SU-DHL-6 (cell line): Measurements from ENCODE around the gene GLYATL3.

Source experiments
- H2AFZ ChIP-seq: fragments of 200-600 bp; sonication (generic); 2 replicates; pipeline ENCODE4 v1.6.1; 2014; ENCODE audit warnings: low read depth, mild to moderate bottlenecking, moderate library complexity, mixed read lengths, antibody characterized with exemption, low read length; ENCODE audit not compliant: severe bottlenecking
- H3F3A ChIP-seq: fragments of 200-600 bp; shearing (Covaris generic); 2 replicates; pipeline ENCODE4 v1.6.0; 2016; ENCODE audit warnings: antibody characterized with exemption, mild to moderate bottlenecking; ENCODE audit not compliant: insufficient read depth
- H3K27ac ChIP-seq: fragments of 200-600 bp; sonication (generic); 2 replicates; pipeline ENCODE4 v1.5.1; 2016; ENCODE audit warnings: low read depth, mild to moderate bottlenecking, low read length, moderate library complexity, mixed read lengths
- H3K27me3 ChIP-seq: fragments of 200-600 bp; sonication (generic), shearing (Covaris generic); 2 replicates; pipeline ENCODE4 v1.6.0; 2014; ENCODE audit warnings: mild to moderate bottlenecking, low read length
- H3K36me3 ChIP-seq: fragments of 200-600 bp; sonication (generic); 2 replicates; pipeline ENCODE4 v1.6.1; 2014; ENCODE audit warnings: mild to moderate bottlenecking, low read length, mixed read lengths
- H3K4me2 ChIP-seq: fragments of 300-600, 200-600 bp; shearing (Covaris generic), sonication (generic); 2 replicates; pipeline ENCODE4 v1.6.0; 2014; ENCODE audit warnings: low read length, low read depth, mild to moderate bottlenecking; ENCODE audit not compliant: poor library complexity, severe bottlenecking
- H3K4me3 ChIP-seq: fragments of 200-600 bp; sonication (generic); 2 replicates; pipeline ENCODE4 v1.5.1; 2014; ENCODE audit warnings: antibody characterized with exemption, low read length, mild to moderate bottlenecking, mixed read lengths; ENCODE audit not compliant: insufficient read depth, poor library complexity, severe bottlenecking
- H3K79me2 ChIP-seq: fragments of 200-600 bp; sonication (generic); 2 replicates; pipeline ENCODE4 v1.6.1; 2014; ENCODE audit warnings: mild to moderate bottlenecking, low read length, moderate library complexity; ENCODE audit not compliant: insufficient read depth
- H3K9ac ChIP-seq: fragments of 200-600 bp; sonication (generic); 2 replicates; pipeline ENCODE4 v1.7.0; 2014; ENCODE audit warnings: mild to moderate bottlenecking, low read length
- H3K9me2 ChIP-seq: fragments of 200-600 bp; sonication (generic); replicated peaks from 2 replicates; pipeline ENCODE4 v1.6.1; 2014; ENCODE audit warnings: low read length; ENCODE audit not compliant: insufficient read depth
- H3K9me3 ChIP-seq: fragments of 200-600 bp; sonication (generic); 2 replicates; pipeline ENCODE4 v1.6.1; 2014; ENCODE audit warnings: low read length, mixed read lengths; ENCODE audit not compliant: insufficient read depth
- H4K20me1 ChIP-seq: fragments of 200-600 bp; sonication (generic); 2 replicates; pipeline ENCODE4 v1.6.1; 2014; ENCODE audit warnings: low read depth, mild to moderate bottlenecking, antibody characterized with exemption, low read length, moderate library complexity, mixed read lengths
- EZH2phosphoT487 ChIP-seq: fragments of 200-600 bp; sonication (generic), shearing (Covaris generic); conservative IDR thresholded peaks from 2 replicates; pipeline ENCODE4 v1.6.1; 2018; ENCODE audit warnings: mild to moderate bottlenecking, antibody characterized with exemption, low read length, moderate library complexity, mixed read lengths
- TF ChIP-seq, protein P1 (sequence below): fragments of 200-600 bp; sonication (generic); IDR thresholded peaks from one replicate; pipeline ENCODE4 v1.5.1; 2017; ENCODE audit warnings: antibody characterized with exemption, mild to moderate bottlenecking, low read length, moderate library complexity; ENCODE audit not compliant: insufficient read depth, poor library complexity, severe bottlenecking

The GLYATL3 gene

DNA sequence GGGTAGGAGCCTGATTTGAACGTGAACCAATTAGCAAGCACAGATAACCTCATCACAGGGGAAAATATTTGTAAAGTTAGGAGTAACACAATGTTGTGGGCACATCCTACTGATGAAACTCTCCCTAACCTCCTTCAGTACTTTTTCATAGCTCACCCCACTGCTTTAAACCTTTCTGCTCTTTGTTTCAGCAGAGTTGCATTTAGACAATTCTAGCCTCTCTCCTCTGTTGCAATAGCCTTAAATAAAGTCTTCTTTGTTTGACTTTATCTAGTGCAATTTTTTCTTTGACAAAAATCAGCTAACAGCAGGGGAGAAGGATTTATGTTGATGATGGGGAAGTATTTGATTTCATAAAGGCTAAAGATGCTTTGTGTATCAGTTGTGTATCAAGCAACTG, 64.8 kb downstream of the GLYATL3 start:
- Histone ChIP-seq H3K36me3 (no peaks in the 10 kb centered on the region), H3K4me3 (no peak overlapping the region), H3K79me2 (no peaks in the 10 kb centered on the region), H4K20me1 (no peaks in the 10 kb centered on the region), H2AFZ (no peak overlapping the region), H3K9me3 (no peaks in the 10 kb centered on the region), H3K9ac (no peak overlapping the region), H3K9me2 (no peaks in the 10 kb centered on the region), H3F3A (no peaks in the 10 kb centered on the region), H3K27ac (no peak overlapping the region), H3K4me2 (no peak overlapping the region), H3K27me3 (peaks cover 3% of the 10 kb centered on the region; the same call in 1 of the 2 replicates)
- TF ChIP-seq, protein P1, sequence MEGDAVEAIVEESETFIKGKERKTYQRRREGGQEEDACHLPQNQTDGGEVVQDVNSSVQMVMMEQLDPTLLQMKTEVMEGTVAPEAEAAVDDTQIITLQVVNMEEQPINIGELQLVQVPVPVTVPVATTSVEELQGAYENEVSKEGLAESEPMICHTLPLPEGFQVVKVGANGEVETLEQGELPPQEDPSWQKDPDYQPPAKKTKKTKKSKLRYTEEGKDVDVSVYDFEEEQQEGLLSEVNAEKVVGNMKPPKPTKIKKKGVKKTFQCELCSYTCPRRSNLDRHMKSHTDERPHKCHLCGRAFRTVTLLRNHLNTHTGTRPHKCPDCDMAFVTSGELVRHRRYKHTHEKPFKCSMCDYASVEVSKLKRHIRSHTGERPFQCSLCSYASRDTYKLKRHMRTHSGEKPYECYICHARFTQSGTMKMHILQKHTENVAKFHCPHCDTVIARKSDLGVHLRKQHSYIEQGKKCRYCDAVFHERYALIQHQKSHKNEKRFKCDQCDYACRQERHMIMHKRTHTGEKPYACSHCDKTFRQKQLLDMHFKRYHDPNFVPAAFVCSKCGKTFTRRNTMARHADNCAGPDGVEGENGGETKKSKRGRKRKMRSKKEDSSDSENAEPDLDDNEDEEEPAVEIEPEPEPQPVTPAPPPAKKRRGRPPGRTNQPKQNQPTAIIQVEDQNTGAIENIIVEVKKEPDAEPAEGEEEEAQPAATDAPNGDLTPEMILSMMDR: no peak
- TF ChIP-seq EZH2phosphoT487: no peak

DNA sequence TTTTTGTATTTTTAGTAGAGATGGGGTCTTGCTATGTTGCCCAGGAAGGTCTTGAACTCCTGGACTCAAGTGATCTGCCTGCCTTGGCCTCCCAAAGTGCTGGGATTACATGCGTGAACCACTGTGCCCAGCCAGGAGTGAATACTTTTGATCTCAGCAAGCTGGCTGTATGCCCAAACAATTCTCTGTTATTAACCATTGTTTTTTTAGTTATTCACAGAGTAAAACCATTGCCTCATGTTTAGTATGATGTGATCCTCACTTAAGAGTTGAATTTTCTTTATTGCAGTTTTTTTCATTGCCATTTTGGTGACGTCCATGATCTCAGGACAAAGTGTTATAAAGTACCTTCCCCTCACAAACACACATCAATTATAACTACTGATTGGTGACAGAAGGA, 65.5 kb downstream of the GLYATL3 start:
- TF ChIP-seq, protein P1: no peak
- no peak for TF ChIP-seq EZH2phosphoT487
- Histone ChIP-seq H4K20me1 (no peaks in the 10 kb centered on the region), H3K4me2 (no peak overlapping the region), H3K79me2 (no peaks in the 10 kb centered on the region), H3K4me3 (no peak overlapping the region), H2AFZ (no peak overlapping the region), H3K9ac (no peak overlapping the region), H3K27ac (no peak overlapping the region), H3K9me2 (no peaks in the 10 kb centered on the region), H3F3A (no peaks in the 10 kb centered on the region), H3K36me3 (no peaks in the 10 kb centered on the region), H3K9me3 (no peaks in the 10 kb centered on the region), H3K27me3 (peaks cover 3% of the 10 kb centered on the region; the same call in 1 of the 2 replicates)

DNA sequence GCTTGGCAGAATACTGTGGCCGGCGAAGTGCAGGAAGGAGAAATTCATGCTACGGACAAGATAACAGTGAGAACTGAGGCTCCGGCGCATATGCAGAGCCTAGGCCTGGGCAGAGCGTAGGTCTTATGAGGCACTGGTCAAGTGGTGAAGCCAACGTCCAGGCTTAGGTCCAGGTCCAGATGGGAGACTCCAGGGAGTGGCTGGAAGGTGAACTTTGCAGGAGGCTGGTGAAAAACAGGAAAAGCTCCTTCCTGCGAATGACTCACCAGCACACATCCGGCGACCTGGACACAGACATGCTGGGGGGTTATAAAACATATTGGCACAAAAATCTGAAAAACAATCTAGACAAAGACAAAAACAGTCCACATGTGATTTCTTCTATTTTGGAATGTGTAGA, 66.1 kb downstream of the GLYATL3 start:
- TF ChIP-seq, protein P1: no peak
- TF ChIP-seq EZH2phosphoT487: no peak
- no peaks in the 10 kb centered on the region for H3K9me2 ChIP-seq
- H3K4me2 ChIP-seq: no peak overlapping the region
- peaks cover 3% of the 10 kb centered on the region; the same call in 1 of the 2 replicates for H3K27me3 ChIP-seq
- no peak overlapping the region for H2AFZ ChIP-seq
- no peaks in the 10 kb centered on the region for H4K20me1 ChIP-seq
- H3K9ac ChIP-seq: no peak overlapping the region
- no peak overlapping the region for H3K4me3 ChIP-seq
- no peaks in the 10 kb centered on the region for H3K9me3 ChIP-seq
- H3K79me2 ChIP-seq: no peaks in the 10 kb centered on the region
- H3K27ac ChIP-seq: no peak overlapping the region
- H3F3A ChIP-seq: no peaks in the 10 kb centered on the region
- H3K36me3 ChIP-seq: no peaks in the 10 kb centered on the region
